Choroid plexus epithelial cell (primary cell): ENCODE results near the gene C4orf33.

Experiments
- DNase-seq: peaks from one replicate; pipeline ENCODE4 v3.0.0-alpha.2; 2010; ENCODE audit warnings: low read depth
- H3K4me3 ChIP-seq: 2 replicates; pipeline ENCODE4 v1.5.1; 2011; ENCODE audit warnings: low read depth, mild to moderate bottlenecking, control low read depth, low read length, moderate library complexity
- CTCF ChIP-seq: conservative IDR thresholded peaks from 2 replicates; pipeline ENCODE4 v1.5.1; 2011; ENCODE audit warnings: low read depth, mild to moderate bottlenecking, control low read depth, inconsistent platforms, low read length, moderate library complexity

The C4orf33 gene

DNA sequence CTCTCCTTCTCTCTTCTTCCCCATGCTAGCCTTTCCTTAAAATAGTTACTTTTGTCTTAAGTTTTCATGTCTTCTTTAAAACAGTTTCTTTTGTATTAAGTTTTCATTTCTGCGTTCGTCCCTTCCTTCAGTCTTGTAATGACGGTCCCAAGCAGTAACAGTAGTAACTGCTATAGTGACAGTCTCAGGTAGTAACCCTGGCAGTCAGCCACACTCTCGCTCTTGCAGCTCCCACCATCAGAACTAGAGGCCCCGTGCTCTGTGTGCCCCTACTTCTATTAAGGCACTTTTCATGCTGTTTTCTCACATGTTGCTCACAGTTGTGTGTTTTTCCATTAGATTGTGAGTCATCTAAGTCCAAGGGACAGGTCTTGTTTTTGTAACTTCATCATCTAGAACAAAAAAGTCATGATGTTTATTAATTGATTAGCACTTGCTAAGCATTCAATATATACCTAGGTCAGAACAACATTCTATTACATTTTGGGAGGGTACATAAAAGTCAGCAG, 49.3 kb downstream of the C4orf33 start:
- no peak for TF ChIP-seq CTCF
- H3K4me3 ChIP-seq = no peak overlapping the region
- DNase-seq = no peak

GRCh38 chr4:129146639-129147038, 50.7 kb downstream of the C4orf33 start:
- DNase-seq = no peak
- no peak for TF ChIP-seq CTCF
- H3K4me3 ChIP-seq = no peak overlapping the region

- no peak for TF ChIP-seq CTCF
- DNase-seq = no peak
- H3K4me3 ChIP-seq = no peak overlapping the region
Measured at GRCh38 chr4:129148892-129149291, 52.9 kb downstream of the C4orf33 start.

DNA sequence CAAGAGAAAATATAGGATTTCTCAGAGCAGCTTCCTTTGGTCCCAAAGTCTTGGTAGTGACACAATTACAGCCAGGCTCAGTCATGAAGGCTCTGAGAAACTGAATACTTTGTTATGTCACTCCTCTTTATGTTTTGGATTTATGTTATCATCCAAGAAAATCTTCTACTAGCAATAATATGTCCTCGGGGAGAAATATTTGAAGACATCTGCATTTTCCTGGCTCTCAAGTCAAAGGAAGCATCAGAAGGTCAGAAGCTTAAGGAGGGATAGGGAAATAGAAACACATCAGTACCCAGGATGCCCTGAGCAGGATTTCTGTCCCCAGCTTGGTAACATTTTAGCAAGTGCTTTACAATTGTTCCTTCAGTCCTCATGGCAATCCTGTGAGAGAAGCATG, 54.0 kb downstream of the C4orf33 start:
- TF ChIP-seq CTCF = no peak
- H3K4me3 ChIP-seq = no peak overlapping the region
- no peak for DNase-seq

- no peak for DNase-seq
- TF ChIP-seq CTCF = no peak
- no peak overlapping the region for H3K4me3 ChIP-seq
Measured at GRCh38 chr4:129152350-129152749, 56.4 kb downstream of the C4orf33 start.

DNA sequence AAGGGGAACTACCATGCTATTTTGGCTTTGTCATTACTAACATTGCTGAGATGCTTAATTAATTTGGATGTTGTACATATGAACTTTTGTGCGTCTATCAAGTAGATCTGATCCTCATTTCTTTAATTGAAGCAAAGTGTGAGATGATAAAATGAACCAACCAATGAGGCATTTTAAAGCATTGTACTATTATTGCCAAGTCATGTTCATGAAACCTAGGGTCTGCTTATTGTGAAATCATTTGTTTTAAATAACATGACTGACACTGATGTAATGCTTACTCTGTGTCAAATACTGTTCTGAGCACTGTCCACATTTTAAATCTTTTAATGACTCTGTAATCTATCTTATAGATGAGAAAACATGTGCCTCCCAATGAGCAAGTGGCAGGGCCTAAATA, 57.7 kb downstream of the C4orf33 start:
- no peak for TF ChIP-seq CTCF
- no peak for DNase-seq
- H3K4me3 ChIP-seq = no peak overlapping the region

DNA sequence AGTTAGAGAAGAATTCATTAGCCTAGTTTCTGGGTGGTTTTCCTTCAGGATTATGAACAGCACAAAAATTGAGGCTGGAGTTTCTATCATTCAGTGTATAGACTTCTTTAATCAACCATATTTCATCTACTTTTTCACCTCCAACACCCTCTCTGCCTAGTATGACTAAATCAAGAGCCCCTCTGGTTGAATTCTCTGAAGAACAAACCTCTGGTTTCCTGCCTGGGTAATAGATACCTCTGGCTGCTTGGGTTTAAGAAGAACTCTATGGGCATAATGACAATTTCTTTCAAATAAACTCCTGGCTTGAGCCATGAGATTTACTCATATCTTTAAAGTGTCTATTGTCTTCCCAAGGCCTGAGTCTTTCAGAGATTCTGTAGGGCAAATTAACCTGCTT, 66.5 kb downstream of the C4orf33 start:
- no peak for TF ChIP-seq CTCF
- no peak for DNase-seq
- H3K4me3 ChIP-seq = no peak overlapping the region
